Left ventricle myocardium superior (tissue), 1 donor: ENCODE measurements around the gene PTPRN2. TPM values are rescaled to one million over a fixed set of nuclear protein-coding genes. Genes with fewer than 3 reads are reported as not detected.

Source experiments
- ATAC-seq: fragments of 200-7000 bp; cut with Tn5 transposase; one replicate; pipeline ENCODE4 v1.9.1; 2020; ENCODE audit warnings: mild to moderate bottlenecking, moderate library complexity
- DNase-seq: peaks from one replicate; pipeline ENCODE4 v3.0.0-alpha.2; 2020
- intact Hi-C: fragments of 100-400 bp; cut with micrococcal nuclease; formaldehyde crosslinking; loops from one replicate; pipeline ENCODE4 v1.11.0; 2022
- total RNA-seq: library from RNA; stranded (reverse); fragmentation: NEBNext Ultra II Directional; extraction: Animal tissue kit (Norgen Biotek cat#: 25700); gene quantifications from one replicate; pipeline ENCODE4 v1.2.1, GENCODE V29; 2021
- donor health status: DM: no; HTN: yes; CAD: no; lungs with severe emphysema.

The PTPRN2 gene
- total RNA-seq, 1 donor from 2014 or later = 1.3 TPM

GRCh38 chr7:157692460-157693011, 895.1 kb downstream of the PTPRN2 start:
- ATAC-seq = no peak
- intact Hi-C loops = no loop called here

GRCh38 chr7:157691586-157692459, 895.8 kb downstream of the PTPRN2 start:
- intact Hi-C loops = no loop called here
- DNase-seq (no peak), ATAC-seq (peak; percentile 26)

More at GRCh38 chr7:157692460-157693011, 895.1 kb downstream of the PTPRN2 start:
- DNase-seq = peak; percentile 29

- DNase-seq (peak; percentile 77), ATAC-seq (peak; percentile 93)
- intact Hi-C loops = no loop called here
Observed at GRCh38 chr7:157690833-157691585, 896.6 kb downstream of the PTPRN2 start.

- no peak for DNase-seq
- intact Hi-C loops = no loop called here
- ATAC-seq = no peak
Observed at GRCh38 chr7:157690058-157690832, 897.4 kb downstream of the PTPRN2 start.

GRCh38 chr7:157689269-157690057, 898.2 kb downstream of the PTPRN2 start:
- intact Hi-C loops = no loop called here
- no peak for ATAC-seq
- DNase-seq = no peak

GRCh38 chr7:157688533-157689268, 898.9 kb downstream of the PTPRN2 start:
- ATAC-seq (no peak), DNase-seq (no peak)
- intact Hi-C loops = no loop called here

- no peak for ATAC-seq
- intact Hi-C loops = no loop called here
- DNase-seq = no peak
Observed at GRCh38 chr7:157687845-157688532, 899.6 kb downstream of the PTPRN2 start.

- DNase-seq (no peak), ATAC-seq (no peak)
- intact Hi-C loops = no loop called here
Observed at GRCh38 chr7:157687158-157687557, 900.5 kb downstream of the PTPRN2 start.

- intact Hi-C loops = no loop called here
- ATAC-seq = no peak
- no peak for DNase-seq
Observed at GRCh38 chr7:157686285-157686894, 901.2 kb downstream of the PTPRN2 start.

- DNase-seq (no peak), ATAC-seq (no peak)
- intact Hi-C loops = no loop called here
Observed at GRCh38 chr7:157685430-157686284, 902.0 kb downstream of the PTPRN2 start.

GRCh38 chr7:157684909-157685429, 902.7 kb downstream of the PTPRN2 start:
- DNase-seq = no peak
- intact Hi-C loops = no loop called here
- no peak for ATAC-seq

- ATAC-seq (peak; percentile 50), DNase-seq (no peak)
- intact Hi-C loops = no loop called here
Observed at GRCh38 chr7:157684157-157684908, 903.3 kb downstream of the PTPRN2 start.

- DNase-seq (no peak), ATAC-seq (no peak)
- intact Hi-C loops = no loop called here
Observed at GRCh38 chr7:157683747-157684156, 903.9 kb downstream of the PTPRN2 start.

- DNase-seq = no peak
- intact Hi-C loops = no loop called here
Observed at GRCh38 chr7:157682946-157683746, 904.5 kb downstream of the PTPRN2 start.

More at GRCh38 chr7:157682946-157683746, 904.5 kb downstream of the PTPRN2 start:
- ATAC-seq = no peak
